Posterior cingulate gyrus (tissue), 11 donors: Measurements from ENCODE around the gene RC3H1.

ENCODE experiments used
- DNase-seq, 10 donors: peaks; one replicate each; pipeline versions ENCODE4 v3.0.0 to v3.0.0-alpha.2; 2020 to 2021; ENCODE audit warnings: mixed read lengths in 3 of 10
- intact Hi-C: fragments of 100-400 bp; cut with DNase I; formaldehyde crosslinking; loops from one replicate; pipeline ENCODE4 v1.15.1; 2023

RC3H1 gene

DNA sequence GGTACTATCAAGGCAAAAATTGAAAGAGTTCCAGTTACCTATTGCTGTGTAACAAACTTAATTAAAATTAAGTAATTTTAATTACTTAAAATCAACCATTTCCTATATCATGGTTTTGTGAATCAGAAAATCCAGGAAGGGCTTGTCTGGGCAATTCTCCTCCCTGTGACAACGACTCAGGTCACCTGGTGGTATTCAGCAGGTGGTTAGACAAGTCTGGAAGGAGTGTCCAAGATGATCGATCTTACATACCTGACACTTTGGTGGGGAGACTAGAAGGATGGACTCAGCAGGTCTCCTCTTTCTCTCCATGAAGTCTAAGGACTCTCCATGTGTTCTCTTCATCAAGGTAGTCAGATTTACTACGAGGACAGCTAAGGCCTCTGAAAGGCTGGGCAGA is 128.0 kb downstream of the RC3H1 start:
- no peak for DNase-seq
- intact Hi-C loops, result no loop called here

DNA sequence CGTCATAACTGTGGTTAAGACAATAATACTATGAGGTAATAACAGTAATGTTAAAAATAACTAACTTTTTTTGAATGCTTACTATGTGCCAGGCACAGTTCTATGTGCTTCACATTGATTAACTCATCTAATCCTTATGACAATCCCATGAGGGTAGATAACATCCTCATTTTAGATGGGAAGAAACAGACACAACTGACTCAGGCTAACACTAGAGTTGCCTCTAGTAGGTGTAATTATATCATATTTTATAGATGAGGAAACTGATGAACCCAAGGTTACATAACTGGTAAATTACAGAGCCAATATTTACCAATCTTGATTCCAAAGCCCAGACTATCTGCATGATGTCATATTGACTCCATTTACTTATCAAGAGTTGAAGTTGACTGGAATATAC is 128.5 kb downstream of the RC3H1 start:
- intact Hi-C loops, result no loop called here
- no peak for DNase-seq

DNA sequence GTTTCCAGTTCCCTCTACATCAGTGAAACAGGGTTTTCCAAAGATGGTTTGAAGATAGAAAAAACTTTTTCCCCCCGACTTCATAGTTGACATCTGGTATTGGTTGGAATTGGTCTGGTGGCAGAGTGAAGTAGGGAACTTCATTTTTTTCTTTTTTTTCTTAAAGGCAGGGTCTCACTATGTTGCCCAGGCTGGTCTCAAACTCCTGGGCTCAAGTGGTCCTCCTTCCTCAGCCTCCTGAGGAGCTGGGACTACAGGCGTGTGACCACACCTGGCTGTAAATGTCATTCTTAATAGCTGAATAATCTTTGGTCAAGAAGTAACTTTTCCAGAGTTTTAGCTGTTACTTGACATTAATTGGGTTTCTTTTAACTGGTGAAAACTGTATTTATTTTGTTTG is 132.3 kb downstream of the RC3H1 start:
- intact Hi-C loops, result no loop called here
- no peak for DNase-seq

GRCh38 chr1:173888749-173889148 is 133.4 kb downstream of the RC3H1 start:
- DNase-seq, result no peak
- intact Hi-C loops, result no loop called here

- DNase-seq, result no peak
- intact Hi-C loops, result no loop called here
Measured at GRCh38 chr1:173887627-173888026, 134.5 kb downstream of the RC3H1 start.

DNA sequence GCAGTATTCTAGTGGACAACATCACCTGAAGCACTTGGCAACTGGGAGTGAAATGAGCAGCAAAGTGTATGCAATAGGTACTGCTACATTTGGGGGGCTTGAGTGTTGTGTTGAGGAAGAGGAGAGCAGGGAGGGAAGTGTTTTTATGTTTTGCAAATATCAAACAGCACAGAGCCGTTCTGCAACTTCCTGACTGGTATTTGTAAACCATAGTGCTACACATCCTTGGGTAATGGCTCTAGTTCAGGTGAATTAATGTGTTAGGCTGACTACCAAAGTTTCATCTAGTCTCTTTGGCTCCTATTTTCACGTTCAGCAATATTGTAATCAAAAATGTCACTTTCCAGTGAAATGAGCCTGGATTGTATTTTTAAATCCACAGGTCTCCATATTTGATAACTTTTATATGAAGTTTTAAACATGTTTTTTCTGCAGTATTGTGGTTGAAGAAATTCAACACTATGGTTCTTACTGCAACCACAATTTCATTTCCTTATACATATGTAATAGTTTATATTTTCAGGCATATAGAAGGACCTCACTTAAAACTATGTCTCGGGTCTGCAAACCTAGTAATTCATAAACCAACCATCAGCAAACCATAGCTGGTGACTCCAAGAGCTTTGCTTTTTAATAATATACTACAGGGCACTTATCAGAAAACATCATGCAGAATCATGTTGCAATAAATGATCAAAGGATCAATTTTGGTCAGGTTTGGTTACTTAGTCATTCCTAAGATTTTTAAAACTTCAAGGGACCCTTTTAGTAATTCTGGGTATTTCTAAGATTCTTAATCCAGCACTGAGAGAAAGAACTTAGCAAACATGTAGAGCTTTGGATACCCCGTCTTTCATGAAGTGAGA is 135.2 kb downstream of the RC3H1 start:
- DNase-seq, result no peak
- intact Hi-C loops, result no loop called here

GRCh38 chr1:173884701-173885100 is 137.5 kb downstream of the RC3H1 start:
- DNase-seq, result no peak
- intact Hi-C loops, result no loop called here
